Retinal pigment epithelial cell (primary cell): ENCODE measurements around the gene P4HB.

Source experiments
- DNase-seq: peaks from one replicate; pipeline ENCODE4 v3.0.0-alpha.2; 2010; ENCODE audit warnings: low read depth
- H3K4me3 ChIP-seq: 2 replicates; pipeline ENCODE4 v1.5.1; 2011; ENCODE audit warnings: mild to moderate bottlenecking, low read length, control low read depth, moderate library complexity
- CTCF ChIP-seq: conservative IDR thresholded peaks from 2 replicates; pipeline ENCODE4 v1.5.1; 2011; ENCODE audit warnings: low read depth, low read length, control low read depth, inconsistent platforms

Gene P4HB

DNA sequence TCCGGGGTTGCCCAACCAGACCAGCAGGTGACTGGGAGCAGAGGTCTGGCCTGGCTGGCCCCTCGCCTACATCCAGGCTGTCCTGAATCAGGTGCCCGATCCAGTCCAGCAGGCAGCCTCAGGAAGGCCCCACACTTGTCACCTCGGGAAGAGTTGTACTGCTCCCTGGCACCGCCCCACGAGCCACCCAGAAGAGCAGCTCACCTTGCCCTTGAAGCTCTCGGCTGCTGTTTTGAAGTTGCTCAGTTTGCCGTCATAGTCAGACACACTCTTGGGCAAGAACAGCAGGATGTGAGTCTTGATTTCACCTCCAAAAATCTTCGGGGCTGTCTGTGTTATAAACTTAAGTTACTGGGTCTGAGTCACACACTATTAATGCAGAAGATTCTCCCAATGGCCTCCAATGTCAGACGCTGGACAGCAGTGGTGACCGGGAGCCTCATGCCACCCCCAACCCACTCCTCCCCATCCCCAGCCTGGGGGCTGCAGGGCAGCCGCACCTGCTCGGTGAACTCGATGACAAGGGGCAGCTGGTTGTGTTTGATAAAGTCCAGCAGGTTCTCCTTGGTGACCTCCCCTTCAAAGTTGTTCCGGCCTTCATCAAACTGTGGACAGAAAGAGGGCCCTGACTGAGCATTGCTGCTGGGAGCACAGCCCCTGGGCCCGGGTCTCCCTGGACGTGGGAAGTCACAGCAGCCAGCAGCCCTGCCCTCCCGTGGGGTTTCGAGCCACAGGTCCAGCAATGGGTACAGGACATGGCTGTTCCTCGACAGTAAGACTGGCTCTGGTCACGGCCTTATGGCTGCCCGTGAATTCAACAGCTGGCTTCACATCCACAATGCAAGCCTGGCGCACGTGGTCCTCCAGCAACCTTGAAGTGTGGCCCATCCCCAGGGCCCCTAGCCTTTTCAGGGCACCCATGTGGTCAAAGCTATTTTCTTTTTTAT, 13.3 kb downstream of the P4HB start:
- no peak for TF ChIP-seq CTCF

DNA sequence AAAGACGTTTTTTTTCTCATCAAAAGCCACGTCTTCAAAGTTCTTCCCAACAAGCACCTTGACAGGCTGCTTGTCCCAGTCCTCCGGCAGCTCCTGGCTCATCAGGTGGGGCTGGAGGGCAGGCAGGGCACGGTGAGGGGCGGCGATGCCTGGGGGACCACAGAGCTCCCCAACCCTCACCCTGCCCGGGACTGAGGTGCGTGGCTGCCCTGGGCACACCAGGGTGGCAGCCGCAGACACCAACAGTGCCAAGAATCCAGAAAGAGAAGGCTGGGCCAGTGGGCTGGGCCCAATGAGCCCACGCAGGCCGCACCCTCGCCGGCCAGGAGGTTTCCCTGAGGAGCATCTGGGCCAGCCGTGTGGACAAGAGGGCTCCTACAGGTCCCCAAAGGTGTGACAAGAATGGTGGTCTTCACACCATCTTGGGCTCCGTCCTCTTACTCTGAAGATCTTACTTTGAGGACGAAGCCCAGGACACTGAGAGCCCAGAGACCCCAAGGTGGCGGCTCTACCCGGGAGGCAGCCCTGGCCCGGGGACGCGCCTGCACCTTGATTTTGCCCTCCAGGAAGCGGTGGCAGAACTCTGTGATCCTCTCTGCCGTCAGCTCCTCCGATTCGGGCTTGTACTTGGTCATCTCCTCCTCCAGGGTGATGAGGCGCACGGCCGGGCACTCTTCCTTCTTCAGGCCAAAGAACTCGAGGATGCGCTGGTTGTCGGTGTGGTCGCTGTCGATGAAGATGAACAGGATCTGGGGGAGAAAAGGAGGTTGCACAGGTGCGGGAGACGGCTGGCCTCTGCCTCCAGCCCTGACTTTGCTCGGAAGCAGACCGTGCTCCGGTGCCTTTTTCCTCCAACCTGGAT, 14.2 kb downstream of the P4HB start:
- no peak overlapping the region for H3K4me3 ChIP-seq
- TF ChIP-seq CTCF: no peak
- no peak for DNase-seq

More for the DNA sequence above, 13.3 kb downstream of the P4HB start:
- no peak overlapping the region for H3K4me3 ChIP-seq
- no peak for DNase-seq

GRCh38 chr17:81845361-81845760, 15.0 kb downstream of the P4HB start:
- no peak for TF ChIP-seq CTCF
- no peak for DNase-seq
- H3K4me3 ChIP-seq: no peak overlapping the region

DNA sequence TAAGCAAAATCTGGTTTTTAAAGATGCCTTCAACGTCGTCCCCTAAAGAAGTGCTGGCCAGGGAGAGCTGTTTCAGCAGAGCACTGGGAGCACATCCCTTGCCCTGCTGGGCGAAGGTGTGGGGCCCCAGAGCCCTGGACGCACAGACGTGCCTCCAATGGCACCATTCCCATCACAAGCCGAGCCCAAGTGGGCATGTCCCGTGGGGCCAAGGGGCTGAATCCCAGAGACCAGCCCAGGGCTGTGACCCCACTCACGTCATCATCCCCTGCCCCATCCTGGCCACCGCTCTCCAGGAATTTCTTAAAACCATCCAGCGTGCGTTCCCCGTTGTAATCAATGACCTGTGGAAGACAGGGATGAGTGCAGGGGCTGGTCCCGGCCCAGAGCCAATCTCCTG, 15.4 kb downstream of the P4HB start:
- no peak for DNase-seq
- no peak overlapping the region for H3K4me3 ChIP-seq
- no peak for TF ChIP-seq CTCF

GRCh38 chr17:81844327-81844851, 15.9 kb downstream of the P4HB start:
- no peak overlapping the region for H3K4me3 ChIP-seq
- DNase-seq: no peak
- TF ChIP-seq CTCF: no peak

GRCh38 chr17:81843713-81844326, 16.5 kb downstream of the P4HB start:
- no peak for TF ChIP-seq CTCF
- DNase-seq: no peak
- H3K4me3 ChIP-seq: no peak overlapping the region
